Measurements from ENCODE around the gene CTNNA3.

DNA sequence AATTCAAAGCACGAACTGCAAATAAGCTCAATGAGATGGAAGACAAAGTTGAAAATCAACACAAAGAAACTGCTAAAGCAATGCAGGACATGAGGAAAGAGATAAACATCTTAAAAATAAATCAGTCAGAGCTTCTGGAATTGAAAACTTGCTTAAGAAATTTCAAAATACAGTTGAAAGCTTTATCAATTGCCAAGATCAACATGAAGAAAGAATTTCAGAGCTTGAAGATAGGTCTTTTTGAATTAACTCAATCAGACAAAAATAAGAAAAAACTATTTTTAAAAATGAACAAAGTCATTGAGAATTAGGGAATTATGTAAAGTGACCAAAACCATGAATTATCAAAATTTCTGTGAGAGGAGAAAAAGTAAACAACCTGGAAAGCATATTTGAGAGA, 218.1 kb downstream of the CTNNA3 start:
- no peak for TF ChIP-seq POLR2A (IDR thresholded peaks at IDR 0.05)
- TF ChIP-seq, protein P1, sequence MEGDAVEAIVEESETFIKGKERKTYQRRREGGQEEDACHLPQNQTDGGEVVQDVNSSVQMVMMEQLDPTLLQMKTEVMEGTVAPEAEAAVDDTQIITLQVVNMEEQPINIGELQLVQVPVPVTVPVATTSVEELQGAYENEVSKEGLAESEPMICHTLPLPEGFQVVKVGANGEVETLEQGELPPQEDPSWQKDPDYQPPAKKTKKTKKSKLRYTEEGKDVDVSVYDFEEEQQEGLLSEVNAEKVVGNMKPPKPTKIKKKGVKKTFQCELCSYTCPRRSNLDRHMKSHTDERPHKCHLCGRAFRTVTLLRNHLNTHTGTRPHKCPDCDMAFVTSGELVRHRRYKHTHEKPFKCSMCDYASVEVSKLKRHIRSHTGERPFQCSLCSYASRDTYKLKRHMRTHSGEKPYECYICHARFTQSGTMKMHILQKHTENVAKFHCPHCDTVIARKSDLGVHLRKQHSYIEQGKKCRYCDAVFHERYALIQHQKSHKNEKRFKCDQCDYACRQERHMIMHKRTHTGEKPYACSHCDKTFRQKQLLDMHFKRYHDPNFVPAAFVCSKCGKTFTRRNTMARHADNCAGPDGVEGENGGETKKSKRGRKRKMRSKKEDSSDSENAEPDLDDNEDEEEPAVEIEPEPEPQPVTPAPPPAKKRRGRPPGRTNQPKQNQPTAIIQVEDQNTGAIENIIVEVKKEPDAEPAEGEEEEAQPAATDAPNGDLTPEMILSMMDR (IDR thresholded peaks at IDR 0.05) = no peak

All from right lobe of liver (tissue), 4 donors.